Stimulated activated CD8-positive, alpha-beta memory T cell treated with anti-CD3 and anti-CD28 coated beads, Interleukin-7, amount 100 ng/mL, for 1 hour (primary cell): Measurements from ENCODE around the gene POR.

Experiments used
- DNase-seq, 2 donors: peaks; one replicate each; pipeline ENCODE4 v3.0.0-alpha.2; 2020; ENCODE audit warnings: low read depth in 2 of 2

POR gene

DNA sequence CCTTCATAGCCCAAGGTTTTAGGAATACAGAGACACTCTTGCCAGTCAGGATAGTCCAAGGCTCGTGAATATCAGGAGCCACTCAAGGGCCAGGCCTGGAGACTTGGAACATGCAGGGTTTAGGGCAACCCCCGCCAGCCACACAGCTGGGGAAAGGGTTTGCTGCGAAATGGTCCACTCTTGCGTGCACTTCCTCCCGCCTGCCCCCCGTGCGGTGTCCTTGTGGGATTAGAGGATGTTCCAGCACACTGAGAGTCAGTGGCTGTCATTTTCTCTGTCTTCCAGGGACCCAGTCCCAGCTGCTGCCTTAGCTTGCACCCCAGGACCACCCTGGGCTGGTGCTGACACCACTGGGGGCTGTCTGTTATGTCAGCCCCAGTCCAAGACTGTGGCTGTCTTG is 38.5 kb downstream of the POR start:
- no peak for DNase-seq

DNA sequence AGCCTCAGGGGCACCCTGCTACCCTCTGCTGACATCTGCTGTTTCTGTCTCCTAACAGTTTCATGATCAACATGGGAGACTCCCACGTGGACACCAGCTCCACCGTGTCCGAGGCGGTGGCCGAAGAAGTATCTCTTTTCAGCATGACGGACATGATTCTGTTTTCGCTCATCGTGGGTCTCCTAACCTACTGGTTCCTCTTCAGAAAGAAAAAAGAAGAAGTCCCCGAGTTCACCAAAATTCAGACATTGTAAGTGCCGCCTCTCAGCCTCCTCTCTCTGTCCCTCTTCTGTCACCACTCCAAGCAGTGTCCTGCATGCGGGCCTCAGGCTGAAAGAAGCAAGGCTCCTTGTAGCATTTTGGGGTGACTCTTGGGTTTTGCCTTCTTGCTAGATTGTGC is 39.0 kb downstream of the POR start:
- no peak for DNase-seq

DNA sequence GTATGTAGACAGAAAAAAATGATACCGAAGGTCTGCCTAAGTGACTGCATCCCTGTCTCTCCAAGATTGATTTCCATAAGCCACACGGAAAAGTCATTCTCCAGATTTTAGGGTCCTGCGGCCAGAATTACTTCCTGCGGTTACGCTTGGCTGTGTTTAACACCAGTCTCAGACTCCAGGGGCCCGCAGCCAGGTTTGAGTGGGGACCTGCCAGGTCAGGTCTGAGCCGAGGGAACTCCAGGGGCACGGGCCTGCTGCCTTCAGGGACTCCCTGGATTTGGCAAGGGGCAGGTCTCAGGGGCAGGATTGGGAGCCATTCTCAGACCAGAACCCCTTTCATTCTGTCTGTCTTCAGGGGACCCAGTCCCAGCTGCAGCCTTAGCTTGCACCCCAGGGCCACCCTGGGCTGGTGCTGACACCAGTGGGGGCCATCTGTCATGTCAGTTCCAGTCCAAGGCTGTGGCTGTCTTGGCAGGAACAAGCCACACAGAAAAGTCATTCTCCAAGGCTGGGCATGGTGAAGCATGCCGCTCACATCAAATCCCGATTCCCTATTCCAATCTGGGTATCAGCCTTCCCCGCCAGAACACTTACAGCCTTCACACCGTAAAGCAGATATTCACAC is 40.5 kb downstream of the POR start:
- no peak for DNase-seq

DNA sequence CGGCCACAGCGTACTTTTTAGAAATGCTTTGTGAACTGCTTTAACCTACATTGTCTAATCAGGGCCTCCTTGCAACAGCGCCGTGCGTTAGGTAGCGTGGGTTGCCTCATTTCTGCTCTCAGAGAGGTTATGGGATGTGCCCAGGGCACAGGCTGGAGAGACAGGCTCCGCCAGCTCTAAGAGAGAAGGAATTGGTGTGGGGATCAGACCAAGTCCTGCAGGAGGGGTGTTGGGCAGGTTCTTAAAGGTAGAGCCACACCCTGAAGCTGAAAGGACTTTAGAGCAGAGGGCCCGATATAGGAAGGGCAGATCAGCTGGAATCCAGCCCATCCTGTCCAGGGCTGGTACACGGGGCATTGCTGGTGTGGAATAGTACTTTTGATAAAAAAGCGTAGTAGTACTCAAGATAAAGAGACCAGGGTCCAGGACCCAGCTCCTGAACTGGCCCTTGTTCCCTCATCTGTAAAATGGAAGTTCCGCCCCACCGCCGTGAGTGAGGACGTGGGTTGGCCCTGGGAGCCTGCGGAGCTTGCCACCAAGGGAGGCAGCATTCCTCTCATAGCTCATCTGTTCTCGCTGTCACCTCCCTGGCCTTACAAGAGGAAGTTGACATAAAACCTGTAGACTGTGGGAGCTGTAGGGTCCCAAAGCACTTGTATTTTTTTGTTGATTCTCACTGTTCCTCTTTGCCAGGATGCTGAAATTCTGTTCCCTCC is 42.2 kb downstream of the POR start:
- no peak for DNase-seq

DNA sequence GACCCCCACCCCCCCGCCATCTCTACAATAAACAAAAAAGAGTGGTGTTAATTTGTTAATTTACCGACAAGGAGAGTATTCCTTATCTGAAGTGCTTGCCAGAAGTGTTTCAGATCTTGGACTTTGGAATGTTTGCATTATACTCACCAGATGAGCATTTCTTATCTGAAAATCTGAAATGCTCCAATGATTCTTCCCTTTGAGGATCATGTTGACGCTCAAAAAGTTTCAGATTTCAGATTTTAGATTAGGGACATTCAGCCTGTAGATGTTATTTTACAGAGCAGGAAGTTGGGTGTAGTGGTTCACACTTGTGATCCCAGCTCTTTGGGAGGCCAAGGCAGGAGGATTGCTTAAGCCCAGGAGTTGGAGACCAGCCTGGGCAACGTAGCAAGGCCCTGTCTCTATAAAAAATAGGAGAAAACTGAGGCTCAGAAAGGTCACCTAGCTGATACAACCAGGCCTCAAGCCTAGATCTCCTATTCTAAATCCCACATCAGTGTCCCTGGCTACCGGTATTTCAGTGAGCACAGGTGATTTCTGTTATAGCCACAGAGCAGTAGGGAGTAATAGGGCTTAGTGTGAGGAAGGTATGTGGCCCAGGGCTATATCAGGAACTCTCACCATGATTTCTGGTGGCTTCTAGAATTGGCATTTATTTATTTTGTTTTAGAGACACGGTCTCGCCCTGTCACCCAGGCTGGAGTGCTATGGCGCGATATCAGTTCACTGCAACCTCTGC is 44.0 kb downstream of the POR start:
- DNase-seq, result no peak

DNA sequence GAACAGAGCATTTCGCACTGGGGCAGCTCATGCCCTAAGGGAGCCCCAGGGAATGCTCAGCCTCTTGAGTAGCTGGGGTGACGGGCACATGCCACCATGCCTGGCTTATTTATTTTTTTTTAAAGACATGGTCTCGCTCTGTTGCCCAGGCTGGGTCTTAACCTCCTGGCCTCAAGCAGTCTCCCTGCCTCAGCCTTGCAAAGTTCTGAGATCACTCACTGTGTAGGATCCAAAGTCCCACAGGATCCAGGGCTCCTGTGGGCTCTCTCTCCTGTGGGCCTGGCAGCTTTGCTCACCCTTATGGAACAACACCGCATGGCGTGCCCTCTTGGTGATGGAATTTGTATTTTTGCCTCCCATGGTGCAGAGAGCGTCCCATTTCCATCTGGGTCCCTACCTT is 45.4 kb downstream of the POR start:
- DNase-seq, result no peak

DNA sequence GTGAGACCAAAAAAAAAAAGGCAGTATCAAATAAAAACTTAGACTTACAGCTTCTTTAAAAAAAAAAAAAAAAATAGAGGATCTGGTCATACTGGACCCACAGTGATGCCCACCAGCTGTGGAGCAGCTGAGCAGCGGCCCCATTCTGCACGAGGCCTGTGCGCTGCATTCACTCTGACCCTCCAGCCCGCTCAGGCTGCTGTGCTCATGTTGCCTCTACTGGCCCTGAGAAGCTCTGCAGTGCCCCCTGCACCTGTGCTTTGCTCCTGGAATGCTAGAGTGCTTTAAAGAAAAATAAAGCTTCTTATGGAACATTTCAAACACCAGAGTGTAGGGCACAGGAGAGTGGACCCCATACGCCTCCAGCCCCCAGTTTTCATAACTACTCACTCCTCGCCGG is 46.3 kb downstream of the POR start:
- DNase-seq, result no peak

DNA sequence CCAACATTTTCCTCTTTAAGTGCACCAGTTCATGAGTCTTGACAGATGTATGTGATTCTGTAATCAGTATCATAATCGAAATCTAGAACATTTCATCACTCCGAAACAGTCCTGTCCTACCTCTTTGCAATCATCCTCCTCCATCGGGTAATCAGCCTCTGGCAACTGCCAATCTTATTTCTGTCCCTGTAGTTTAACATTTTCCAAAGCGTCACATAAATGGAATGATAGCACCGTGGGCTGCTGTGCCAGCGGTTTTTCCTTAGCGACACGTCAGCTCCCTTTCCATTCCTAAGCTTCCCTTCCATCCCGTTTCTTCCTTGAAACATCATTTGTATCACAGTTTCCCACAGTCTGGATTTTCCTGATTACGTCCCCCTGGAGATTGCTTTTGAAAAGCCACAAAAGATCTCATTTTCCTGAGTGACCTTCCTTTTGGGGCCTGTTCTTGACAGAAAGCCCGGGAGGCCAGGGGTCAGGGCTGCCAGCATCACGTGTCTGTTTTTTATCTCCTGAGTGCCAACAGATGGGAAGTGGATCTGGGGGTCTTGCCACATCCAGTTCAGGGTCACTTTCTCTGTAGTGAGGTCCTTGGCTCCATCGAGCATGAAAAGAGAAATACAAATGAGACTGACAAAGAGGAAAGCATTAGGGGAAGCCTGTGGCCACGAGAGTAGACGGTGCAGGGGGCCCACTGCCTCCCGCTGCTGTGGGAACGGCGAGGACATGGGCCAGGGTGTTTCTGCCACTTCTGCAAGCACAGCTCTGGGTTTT is 47.8 kb downstream of the POR start:
- DNase-seq, result no peak

DNA sequence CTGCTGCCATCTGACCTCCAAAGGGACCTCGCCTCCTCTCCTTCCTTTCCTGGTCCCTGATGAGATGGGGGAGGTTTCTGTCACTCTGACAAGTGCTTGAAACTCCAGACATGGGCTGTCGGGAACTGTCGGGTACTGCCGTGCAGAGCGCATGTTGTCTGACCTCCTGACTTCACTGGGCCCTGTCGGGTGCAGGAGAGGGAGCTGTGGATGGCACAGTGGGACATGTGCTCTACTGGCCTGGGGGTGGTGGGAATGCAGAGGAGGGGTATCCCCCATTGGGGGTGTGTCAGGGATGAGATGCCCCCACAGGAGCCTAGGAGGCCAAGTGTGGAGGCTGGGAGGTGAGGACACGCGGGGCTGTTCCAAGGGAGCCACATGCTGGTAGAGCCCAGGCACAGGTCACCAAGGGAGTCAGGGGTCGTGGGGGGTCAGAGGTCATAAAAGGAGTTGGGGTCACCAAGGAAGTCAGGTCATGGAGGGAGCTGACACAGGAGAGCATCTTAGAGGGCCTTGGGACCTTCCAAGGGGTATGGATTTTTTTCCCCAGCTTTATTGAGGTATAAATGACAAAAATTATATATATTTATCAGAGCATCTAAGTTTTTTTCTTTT is 48.5 kb downstream of the POR start:
- no peak for DNase-seq

DNA sequence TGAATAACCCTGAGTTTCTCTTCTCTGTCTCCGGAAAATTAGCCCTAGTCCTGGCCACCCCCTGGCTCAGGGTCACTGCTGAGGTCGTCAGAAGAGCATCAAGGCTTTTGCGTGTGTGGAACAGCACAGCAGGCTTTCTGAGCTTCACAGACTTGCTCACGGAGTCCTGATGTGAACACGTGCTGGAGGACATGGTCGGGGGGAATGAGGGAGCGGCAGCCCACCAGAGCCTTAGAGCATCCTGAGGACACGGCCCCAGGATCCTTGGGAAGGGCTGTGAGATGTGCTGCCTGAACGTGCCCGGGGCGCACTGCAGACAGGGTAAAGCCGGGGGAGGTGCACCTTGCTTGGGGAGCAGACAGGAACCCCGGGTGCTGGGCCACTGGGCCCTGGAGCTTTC is 50.7 kb downstream of the POR start:
- DNase-seq, result no peak

DNA sequence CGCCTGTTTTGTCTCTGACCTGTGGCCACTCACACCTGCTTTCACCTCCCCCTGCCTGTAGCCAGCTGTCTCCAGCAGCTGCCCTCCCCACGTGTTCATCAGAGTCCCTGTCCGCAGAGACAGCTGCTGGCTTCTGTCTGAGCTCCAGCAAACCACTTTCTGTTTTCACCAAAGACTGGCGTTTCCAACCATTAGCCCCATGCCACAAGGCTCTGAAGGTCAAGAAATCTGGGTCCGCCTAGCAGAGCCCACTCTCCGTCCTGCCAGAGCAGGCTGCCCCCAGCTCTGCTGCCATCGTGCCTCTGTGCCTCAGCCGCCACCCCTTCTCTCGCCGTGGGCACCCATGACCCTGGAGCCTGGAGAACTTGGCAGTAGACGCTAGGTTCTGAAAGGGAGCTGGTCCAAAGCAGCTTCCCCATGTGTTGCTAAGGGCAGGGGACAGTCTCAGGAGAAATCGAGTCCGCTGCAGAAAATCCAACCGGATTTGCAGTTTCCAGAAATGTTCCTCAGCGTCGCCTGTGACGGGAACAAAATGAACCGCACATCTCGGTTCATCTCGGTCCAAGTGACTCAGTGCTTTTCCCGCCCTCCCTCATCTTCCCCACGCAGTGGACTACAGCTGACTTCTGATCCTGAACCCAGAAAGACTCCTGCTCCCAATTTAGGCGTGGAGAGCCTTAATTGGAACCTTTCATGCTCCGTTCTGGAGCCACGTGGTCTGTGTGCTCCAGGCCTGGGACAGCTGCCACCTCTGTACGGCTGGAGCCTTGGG is 51.4 kb downstream of the POR start:
- DNase-seq, result no peak

DNA sequence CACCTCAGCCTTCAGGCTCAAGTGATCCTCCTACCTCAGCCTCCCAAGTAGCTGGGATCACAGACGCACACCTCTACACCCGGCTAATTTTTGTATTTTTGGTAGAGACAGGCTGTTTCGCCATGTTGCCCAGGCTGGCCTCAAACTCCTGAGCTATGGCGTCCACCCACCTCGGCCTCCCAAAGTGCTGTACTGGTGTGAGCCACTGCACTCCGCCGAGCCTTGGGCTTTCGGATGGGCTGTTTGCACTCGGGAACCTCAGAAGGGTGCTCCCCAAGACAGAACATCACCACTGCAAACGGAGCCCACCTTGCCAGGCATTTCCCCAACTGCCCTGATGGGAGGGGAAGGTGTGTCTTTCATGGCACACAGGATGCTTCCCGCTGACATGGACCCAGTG is 52.1 kb downstream of the POR start:
- no peak for DNase-seq

DNA sequence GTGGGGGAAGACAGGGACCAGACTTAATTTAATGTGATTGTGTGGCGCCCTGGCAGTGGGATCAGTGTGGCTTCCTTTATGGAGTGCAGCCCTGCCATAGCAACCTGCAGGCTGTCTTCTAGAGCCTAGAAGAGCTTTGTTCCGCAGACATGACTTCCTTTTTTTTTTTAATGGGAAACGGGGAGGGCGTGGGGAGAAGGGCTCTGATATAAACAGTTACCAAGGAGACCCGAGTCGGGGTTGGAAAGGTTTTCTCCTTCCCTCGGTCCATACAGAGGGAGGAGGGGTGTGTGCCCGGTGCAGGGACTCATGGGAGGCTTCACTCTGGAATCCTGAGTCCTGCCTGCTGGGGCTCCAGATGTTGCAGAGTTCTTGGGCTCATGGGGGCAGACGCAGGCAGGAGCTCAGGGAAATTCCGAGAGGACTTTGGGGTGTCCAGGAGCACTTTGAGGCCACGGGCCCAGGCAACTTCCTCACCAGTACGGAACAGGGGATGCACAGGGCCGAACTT is 52.6 kb downstream of the POR start:
- DNase-seq, result no peak

DNA sequence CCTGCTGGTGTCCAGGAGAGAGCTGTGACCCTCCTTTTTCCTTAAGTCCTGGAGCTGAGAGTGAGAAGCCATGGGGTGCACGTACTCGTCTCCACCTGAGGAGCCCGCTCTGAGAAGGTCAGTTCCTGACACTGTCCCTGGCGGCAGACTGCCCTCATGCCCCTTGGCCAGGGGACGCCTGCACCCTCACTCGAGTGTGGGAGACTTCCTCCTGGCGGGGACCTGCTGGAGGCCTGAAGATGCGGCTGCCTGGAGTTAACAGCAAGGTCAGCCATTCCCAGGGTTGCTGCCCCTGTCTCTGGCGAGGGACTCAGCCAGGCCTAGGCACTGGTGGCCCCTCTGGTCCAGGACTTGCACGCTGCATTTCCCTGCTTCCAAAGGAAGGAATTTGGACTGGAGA is 53.1 kb downstream of the POR start:
- no peak for DNase-seq

DNA sequence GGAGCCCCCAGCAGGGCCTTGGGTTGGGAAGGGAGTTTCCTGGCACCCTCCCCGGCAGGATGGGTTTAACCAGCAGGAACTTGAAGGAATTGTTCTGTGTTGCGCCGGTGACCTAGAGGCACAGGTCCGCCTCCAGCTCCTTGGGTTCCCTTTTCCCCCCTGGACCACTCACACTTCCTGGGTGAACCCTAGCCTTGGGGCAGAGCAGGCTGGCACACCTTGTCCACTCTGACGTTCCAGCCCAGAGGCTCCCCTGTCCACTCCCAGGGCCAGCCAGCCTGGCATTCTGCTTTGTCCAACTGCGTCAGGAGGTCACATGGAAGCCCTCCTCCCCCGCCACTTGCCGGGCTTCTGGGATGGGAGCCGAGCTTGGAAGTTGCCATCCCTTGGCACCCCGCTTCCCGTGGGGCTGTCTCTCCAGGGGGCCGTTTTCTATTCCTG is 53.6 kb downstream of the POR start:
- no peak for DNase-seq

DNA sequence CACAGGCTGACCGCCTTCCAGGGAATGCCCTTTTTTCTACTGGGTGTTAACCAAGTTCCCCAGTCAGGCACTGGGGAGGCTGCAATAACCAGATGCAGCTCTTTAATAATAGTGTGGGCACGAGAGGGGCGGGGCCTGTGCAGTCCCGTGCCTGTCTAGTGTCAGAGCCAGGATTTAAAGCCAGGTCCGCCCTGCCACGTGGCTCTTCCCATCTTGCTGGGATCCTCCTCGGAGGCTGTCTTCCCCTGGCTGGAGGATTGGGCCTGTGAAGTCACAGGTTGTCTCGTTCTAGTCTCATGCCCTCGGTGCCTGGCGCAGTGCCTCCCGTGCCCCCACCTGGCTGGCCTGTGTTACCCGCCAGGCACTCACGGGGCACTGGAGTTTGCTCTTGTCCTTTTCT is 54.2 kb downstream of the POR start:
- no peak for DNase-seq

DNA sequence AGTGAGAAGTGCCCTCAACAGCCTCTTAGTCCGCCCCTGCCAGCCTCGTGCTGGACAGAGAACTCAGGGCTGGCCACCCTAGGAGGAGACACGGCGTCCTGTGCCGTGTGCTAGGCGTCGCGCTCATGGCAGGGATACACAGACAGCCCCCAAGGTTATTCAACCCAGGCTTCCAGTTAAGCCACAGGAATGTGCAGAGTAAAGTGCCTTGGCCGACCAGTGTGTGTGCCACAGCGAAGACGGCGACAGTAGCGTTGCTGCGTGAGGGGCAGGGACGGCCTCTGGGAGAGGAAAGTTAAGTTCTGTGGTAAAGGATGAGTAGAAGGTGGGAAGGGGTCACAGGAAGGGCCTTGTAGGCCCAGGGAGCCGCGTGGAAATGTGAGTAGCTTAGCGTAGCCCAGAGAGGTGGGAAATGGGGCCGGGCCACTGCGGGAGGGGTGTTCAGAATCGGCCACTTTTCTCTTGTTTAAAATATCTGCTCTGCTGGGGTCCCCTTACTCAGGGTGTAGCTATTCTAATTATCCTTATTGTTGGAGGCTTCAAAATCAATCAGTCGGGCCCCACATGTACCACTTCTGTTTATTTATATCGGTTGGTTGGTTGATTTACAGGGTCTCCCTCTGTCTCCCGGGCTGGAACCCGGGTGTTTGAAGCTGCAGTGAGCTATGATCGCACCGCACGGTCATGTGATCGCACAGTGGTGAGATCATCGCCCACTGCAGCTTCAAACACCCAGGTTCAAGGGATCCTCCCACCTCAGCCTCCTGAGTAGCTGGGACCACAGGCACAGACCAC is 54.9 kb downstream of the POR start:
- no peak for DNase-seq

DNA sequence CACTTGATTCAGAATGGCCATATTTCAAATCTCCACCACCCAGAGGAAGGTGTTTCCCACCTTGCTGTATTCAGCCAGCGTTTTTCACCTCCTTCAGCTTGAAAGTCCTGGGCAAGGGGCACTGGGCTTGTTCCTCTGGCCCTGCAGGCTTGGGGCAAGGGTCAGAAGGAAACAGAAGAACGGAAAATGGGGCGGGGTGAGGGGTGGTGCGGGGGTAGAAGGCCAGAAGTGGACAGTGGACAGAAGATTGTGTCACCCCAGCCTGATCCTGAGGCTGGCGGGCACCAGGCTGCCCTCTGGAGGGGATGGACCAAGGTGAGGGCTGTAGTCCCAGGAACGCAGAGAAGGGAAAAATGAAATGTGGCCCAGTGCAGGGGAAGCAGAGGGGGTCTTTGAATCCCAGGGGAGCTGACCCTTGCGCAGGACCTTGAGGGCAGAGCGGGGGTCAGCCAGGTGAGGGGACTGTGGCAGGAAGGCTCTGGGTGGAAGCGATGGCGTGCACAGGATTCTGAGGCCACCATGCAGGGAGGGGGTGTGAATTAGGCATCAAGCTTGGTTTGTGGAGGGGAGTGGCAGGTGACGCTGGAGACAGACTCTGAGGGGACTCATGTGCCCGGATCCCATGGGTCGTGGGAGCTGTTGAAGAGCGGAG is 56.5 kb downstream of the POR start:
- no peak for DNase-seq

DNA sequence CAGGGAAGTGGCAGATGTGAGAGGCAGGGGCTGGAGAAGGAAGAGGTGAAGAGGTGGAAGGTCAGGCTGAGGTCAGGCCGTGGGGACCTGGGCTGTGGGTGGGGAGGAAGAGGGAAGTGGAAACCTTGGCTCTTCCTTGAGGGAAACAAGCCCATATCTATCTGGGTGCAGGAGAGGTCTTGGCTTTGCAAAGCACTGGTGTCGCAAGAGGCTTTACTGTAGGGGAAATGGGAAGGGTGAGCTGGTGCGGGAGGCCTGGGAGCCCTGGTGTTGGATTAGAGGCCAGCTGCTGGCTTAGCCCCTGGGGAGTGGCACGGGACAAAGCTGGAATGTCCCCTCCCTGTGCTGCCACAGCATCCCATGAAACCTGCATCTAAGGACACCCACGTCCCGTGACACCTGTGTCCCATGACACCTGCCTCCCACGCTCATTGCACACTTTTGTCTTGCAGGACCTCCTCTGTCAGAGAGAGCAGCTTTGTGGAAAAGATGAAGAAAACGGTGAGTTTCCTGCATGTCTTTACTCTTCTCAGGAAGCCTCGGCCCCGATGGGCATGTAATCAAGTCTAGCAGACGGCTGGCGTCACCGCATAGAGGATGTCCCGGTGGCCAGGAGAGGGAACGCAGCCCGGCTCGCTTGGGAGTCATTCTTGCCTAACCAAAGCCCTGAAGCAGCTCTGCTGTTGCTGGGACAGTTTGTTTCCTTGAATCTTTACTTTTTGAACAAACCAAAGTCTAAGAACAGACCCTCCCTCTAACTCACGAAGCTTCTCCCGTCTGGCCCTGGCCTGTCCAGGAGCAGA is 57.2 kb downstream of the POR start:
- DNase-seq, result no peak
